Measurements from ENCODE around the gene KCNK5.

Gene KCNK5, protein sequence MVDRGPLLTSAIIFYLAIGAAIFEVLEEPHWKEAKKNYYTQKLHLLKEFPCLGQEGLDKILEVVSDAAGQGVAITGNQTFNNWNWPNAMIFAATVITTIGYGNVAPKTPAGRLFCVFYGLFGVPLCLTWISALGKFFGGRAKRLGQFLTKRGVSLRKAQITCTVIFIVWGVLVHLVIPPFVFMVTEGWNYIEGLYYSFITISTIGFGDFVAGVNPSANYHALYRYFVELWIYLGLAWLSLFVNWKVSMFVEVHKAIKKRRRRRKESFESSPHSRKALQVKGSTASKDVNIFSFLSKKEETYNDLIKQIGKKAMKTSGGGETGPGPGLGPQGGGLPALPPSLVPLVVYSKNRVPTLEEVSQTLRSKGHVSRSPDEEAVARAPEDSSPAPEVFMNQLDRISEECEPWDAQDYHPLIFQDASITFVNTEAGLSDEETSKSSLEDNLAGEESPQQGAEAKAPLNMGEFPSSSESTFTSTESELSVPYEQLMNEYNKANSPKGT

DNA sequence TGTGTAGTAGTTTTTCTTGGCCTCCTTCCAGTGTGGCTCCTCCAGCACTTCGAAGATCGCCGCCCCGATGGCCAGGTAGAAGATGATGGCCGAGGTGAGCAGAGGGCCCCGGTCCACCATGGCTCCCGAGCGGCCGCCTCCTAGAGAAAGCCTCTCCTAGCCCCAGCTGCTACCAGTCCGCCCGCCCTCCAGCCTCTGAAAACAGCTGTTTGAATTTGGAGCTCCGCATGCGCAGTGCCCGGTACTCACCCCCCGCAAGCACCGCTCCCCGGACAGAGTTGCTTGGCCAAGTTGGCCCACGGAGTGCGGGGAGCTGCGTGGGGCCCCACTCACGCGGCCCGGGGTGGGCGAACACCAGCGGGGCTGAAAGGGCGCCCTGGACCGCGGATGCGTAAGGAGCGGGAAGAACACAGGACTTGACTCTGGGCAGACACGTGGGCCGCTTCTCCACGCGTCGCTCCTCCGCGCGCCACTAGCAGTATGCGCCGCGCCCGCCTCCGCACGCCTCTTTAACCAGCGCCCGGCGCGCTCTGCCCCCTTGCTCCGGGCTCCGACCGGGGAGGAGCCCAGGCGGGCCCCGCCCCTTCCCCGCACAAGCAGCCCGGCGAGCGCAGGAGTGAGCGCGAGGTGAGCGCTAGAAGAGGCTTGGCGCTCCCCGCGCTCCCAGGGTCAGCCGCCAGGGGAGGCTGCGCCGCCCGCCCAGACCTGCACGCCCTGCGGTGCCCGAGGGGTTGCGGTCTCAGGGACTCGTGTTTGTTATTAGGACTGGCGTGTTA, at the start of gene KCNK5:
KCNK5 (minus strand) TSS at position 484 of the 776 bp plus-strand sequence; CDS start at position 120, 364 bp downstream.
- peak within 1 kb of the TSS; percentile 46 for H3K4me3 ChIP-seq (ENCODE audit: low read depth, low read length)
- DNase-seq (ENCODE audit: low read depth), result peak; percentile 1

DNA sequence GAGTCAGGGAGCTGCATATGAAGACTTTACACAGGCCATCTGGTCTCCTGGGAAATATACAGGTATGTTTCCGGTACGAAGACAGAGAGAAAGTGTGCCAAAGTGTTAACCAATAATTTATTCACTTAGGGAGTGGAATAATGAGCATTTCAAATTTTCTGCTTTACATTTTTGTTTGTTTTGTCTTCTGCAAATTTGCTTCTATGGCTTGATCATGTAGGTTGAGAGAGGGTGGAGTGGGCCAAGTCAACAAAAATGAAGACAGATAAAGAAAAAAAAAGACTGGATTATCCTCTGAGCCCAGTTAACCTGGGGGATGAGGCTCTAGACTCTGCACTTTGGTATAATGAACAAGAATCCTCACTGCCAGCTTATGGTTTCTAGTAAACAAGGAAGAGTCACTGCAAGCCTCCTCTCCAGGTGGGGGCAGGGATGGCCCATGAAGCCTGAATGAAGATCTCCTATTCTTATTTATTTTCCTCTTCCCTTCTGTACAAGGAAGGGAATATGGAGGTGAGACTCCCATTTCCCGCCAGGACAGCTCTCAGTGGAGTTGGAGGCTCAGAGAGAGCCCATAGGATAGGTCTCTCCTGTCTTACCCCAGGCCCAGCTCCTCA, 47.2 kb upstream of the KCNK5 start:
- H3K4me3 ChIP-seq (ENCODE audit: low read depth, low read length), result no peak overlapping the region
- no peak for DNase-seq (ENCODE audit: low read depth)

DNA sequence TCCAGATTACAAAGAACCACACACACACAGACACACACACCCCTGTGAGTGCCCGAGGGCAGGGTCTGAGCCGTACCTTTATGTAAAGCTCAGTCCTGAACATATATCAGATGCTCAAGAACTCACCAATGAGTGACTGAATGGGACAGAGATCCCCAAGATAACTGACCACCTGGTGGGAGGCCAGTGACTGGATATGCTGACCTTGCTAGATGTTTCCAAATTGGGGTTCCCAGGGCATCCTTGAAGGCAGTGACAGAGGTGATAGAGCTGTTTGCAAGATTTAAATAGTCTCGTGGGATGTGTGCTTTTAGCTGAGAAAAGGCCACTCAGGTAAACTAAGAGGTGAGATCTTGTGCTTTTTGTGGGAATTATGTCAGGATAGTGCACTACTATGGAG, 45.6 kb upstream of the KCNK5 start:
- no peak overlapping the region for H3K4me3 ChIP-seq (ENCODE audit: low read depth, low read length)
- DNase-seq (ENCODE audit: low read depth), result no peak

DNA sequence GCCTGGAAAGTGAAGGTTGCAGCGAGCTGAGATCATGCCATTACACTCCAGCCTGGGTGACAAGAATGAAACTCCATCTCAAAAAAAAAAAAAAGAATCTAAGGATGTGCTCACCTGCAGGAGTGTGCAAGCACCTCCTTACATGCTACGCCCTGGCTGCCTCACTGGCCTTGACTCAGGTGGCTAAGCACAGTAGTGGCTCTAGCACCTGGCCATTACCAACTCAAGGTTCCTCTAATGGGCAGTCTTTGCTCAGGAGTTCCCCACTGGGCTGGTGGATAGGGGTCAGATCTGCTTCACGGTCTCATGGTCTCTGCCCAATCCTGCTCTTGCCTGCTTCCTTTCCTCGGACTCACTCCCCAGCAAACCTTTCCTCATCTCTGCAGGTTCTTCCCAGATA, 45.2 kb upstream of the KCNK5 start:
- DNase-seq (ENCODE audit: low read depth), result no peak
- H3K4me3 ChIP-seq (ENCODE audit: low read depth, low read length), result no peak overlapping the region

DNA sequence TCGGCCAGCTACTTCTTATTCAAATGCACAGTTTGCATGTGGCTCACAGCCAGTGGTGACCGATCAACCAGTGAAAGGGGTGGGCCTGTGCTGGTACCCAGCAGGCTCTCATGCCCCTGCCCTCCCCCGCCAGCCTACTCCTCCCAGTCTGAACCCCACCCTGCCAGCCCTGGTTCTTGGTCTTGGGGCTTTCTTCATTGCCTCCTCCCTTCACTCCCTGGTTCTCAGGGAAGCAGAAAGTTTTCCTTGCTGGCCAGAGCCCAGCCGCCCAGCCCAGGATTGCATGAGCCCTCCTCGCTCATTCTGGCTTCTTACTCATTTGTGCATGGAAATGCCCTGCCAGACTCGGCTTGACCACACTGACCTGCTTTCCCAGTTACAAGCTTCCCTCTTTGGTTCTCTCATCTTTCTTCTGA, 44.1 kb upstream of the KCNK5 start:
- H3K4me3 ChIP-seq (ENCODE audit: low read depth, low read length), result no peak overlapping the region
- DNase-seq (ENCODE audit: low read depth), result no peak

DNA sequence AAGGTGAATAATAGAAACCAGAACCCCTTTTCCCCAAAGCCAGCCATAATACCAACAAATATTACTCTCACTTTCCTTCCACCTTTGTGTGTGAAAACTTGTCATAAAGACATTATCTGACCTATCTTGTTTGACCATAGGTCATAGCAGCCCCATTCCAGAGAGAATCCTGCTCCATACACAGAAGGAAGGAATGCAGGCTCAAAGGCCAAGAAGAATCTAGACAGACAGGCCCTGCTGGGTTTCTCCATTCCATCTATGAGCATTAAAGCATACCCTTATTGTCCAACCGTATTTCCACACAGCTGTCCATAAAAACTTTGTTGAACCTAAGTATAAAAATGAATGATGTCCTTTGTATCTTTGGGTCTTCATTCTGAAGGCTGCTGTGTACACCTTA, 40.7 kb upstream of the KCNK5 start:
- DNase-seq (ENCODE audit: low read depth), result no peak
- H3K4me3 ChIP-seq (ENCODE audit: low read depth, low read length), result no peak overlapping the region

DNA sequence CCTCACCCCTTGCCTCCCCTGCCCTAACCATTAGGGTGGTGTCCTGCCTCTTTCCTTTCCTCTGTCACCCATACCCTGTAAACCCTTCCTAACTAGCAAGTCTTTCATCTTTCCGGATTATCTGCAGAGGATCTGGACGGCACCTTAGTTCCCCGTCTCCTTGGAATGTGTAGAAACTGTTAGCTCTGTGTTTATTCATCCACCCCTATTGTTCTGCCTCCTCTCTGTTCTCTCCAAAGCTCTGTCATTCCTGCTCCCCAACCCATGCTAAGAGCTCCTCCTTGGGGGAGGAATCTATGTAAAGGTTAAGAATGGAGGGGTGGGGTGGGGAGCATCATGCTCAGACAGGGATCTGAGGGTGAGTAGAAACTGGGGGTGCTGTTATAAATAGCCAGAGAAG, 39.4 kb upstream of the KCNK5 start:
- H3K4me3 ChIP-seq (ENCODE audit: low read depth, low read length), result no peak overlapping the region
- no peak for DNase-seq (ENCODE audit: low read depth)

DNA sequence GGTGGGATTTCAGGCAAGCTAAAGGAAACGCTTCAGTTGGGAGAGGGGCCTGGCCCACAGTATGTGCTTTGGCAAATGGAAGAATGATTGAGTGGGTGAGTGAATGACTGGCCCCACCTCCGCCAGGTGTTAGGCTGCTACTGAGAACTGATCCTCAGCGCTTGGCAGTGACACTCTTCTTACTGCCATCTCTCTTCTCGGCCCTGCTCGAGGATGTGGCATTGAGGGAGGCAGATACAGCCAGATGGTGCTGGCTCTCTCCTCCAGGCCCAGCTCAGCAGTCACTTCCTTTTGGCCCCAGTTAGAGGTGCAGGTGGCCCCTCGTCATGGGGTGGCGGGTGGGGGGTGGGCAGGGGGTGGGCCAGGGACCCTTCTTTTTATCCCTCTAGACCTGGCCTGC, 38.9 kb upstream of the KCNK5 start:
- DNase-seq (ENCODE audit: low read depth), result no peak
- H3K4me3 ChIP-seq (ENCODE audit: low read depth, low read length), result no peak overlapping the region

DNA sequence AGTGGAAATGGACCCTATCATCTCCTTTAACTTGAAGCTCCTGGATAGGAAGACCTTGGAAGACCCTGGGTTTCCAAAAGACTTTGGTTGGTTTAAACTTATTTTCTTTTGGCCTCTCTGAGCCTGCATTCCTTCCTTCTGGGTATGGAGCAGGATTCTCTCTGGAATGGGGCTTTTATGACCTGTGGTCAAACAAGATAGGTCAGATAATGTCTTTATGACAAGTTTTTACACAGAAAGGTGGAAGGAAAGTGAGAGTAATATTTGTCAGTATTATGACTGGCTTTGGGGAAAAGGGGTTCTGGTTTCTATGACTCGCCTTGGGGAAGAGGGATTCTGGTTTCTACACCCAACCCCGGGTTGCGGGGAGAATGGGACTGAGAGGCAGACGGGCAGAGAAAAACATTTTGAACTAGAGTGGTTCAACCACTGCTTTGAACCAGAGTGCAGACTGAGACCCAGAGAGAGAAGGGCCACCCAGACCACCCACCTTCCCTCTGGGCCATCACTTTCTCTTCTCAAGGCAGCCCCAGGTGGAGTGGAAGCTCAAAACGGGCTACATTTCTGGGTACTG, 37.6 kb upstream of the KCNK5 start:
- DNase-seq (ENCODE audit: low read depth), result no peak

DNA sequence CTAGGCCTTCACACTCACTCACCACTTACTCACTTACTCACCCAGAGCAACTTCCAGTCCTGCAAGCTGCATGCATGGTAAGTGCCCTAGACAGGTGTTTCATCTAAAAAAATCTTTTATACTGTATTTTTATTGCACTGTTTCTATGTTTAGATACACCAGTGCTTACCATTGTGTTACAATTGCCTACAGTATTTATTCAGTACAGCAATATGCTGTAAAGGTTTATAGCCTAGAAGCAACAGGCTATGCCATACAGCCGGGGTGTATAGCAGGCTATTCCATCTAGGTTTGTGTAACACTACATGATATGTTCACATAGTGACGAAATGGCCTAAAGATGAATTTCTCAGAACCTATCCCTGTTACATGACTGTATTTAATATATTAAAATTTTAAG, 37.1 kb upstream of the KCNK5 start:
- no peak overlapping the region for H3K4me3 ChIP-seq (ENCODE audit: low read depth, low read length)

More for the DNA sequence above, 37.6 kb upstream of the KCNK5 start:
- H3K4me3 ChIP-seq (ENCODE audit: low read depth, low read length), result no peak overlapping the region

DNA sequence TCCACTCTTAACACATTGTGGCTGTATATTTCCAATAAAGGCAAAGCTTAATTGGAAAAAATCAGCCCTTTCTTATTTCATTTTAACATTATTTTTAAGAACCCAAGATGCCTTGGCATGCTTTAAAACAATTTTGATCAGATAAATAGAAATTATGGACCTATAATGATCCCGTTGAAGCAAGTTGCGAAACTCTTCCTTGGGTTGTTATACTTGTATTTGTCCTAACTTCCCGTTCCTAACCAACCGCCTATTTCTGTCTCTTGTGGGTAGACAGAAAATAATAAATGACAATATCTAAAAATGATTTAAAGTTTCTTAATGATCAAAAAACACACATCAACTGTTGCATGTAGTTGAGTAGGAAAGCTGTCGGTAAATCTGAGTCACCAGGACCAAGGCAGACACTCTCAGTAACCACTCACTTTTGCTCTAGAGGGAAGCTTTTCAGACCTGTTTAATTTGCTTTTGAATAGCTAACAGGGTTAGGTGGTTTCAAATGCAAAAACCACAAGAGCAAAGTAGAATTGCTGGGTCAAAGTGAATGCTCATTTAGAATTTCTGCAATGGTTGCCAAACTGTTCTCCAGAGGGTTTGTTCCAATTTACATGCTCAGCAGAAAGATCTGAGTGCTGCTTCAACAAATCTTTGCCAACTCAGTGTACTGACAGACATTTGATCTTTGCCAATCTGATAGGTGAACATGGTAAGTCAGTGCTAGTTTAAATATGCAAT, 34.2 kb upstream of the KCNK5 start:
- no peak for DNase-seq (ENCODE audit: low read depth)
- no peak overlapping the region for H3K4me3 ChIP-seq (ENCODE audit: low read depth, low read length)

More for the DNA sequence above, 37.1 kb upstream of the KCNK5 start:
- no peak for DNase-seq (ENCODE audit: low read depth)

DNA sequence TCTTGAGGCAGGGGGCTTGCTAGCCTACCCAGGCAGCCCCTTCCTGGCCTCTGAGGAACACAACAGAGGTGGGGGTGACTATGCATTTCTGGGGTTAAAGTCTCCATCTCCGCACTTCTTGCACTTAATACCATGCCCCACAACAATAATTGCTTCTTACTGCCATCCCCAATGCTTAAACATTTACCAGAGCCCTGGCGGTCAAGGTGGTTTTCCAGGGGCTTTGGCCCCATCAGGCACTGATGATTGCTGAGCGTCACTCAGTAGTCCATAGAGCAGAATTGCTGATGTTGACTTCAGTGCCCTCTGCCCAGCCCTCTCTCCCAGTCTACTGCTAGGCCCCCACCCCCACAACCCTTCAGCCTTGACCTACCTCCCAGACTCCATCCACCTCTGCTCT, 32.5 kb upstream of the KCNK5 start:
- DNase-seq (ENCODE audit: low read depth), result no peak
- H3K4me3 ChIP-seq (ENCODE audit: low read depth, low read length), result no peak overlapping the region

DNA sequence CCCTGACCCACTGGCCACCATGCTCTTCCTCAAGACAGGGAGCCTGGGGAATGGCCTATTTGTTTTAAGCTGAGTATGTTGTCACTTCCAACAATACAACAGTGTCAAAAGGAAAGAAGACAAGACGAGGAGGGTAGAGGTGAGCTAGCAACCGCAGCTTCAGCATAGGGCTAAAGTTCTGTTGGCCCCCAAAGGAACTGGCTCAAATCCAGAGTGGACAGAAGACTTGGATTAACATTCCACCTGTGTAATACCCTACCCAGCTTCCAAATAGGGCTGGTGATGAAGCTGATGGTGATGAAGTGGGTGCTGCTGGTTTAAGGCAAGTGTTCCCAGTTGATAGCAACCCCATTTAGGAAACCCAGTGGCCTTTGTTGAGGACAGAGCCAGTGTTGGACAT, 31.7 kb upstream of the KCNK5 start:
- no peak for DNase-seq (ENCODE audit: low read depth)
- H3K4me3 ChIP-seq (ENCODE audit: low read depth, low read length), result no peak overlapping the region

DNA sequence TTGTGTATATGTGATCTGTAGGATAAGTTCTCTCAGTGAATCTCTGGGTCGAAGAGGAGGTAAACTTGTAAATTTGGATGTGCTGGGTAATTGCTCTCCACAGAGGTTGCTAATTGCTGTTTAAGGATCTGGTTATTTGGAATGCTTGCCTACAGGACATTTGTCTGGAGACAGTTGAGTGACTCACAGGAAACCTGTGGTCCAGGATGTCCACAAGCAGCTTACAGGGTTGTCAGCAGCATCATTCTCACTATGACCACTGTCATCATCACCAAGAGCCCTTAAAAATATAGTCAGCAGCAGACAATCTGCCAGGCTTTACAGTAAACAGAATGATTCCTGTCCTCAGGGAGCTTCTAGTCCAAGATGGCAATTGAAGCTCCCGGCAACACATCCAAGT, 31.2 kb upstream of the KCNK5 start:
- H3K4me3 ChIP-seq (ENCODE audit: low read depth, low read length), result no peak overlapping the region
- DNase-seq (ENCODE audit: low read depth), result no peak

DNA sequence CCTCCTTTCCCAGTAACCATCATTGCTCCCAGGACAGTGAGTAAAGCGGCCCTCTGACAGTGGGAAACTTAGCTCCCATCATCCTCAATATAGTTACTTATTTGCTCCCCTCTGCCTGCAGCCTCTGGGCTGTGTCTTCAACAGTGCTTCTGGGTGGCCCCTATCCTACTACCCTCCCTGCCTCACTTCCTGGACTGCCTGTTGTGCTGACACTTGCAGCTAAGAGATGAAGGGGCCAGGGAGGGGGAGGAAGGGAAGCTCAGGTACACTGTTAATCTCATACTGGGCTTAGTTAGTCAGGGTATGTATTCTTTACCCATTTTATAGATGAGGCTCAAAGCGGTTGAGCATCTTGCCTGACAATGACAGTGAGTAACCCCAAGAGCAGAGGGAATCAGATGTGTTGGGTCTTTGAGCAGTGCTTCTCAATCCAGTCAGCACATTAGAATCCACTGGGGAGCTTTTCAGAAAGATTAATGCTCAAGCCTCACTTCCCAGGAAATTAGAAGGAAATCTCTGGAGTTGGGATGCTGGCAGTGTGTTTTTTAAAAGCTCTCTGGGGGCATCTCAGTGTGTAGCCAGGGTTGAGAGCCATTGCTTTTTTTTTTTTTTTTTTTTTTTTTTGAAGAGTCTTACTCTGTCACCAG, 27.1 kb upstream of the KCNK5 start:
- DNase-seq (ENCODE audit: low read depth), result no peak
- H3K4me3 ChIP-seq (ENCODE audit: low read depth, low read length), result no peak overlapping the region

DNA sequence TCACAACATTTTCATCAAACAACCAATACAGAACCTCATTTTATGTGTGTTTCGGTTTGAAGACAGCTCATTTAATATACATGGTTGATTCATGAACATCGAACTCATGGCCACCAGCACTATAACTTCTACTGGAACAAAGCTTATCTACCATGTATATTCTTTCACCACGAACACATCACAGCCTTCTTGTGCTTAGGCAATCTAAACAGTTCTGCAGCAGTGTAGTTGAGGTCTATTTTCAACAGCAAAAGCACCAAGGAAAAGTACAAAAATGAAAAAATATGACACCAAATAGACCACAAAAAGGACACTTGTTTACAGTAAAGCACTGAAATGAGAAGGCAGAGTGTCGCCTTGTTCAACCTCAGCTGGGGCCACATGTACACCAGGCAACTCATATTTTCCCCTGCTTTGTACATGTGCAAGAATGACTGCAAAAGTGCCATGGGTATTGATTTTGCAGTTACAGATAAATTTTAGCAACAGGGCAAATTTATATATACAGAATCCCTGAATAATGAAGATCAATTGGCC, 25.8 kb upstream of the KCNK5 start:
- DNase-seq (ENCODE audit: low read depth), result no peak
- H3K4me3 ChIP-seq (ENCODE audit: low read depth, low read length), result no peak overlapping the region

DNA sequence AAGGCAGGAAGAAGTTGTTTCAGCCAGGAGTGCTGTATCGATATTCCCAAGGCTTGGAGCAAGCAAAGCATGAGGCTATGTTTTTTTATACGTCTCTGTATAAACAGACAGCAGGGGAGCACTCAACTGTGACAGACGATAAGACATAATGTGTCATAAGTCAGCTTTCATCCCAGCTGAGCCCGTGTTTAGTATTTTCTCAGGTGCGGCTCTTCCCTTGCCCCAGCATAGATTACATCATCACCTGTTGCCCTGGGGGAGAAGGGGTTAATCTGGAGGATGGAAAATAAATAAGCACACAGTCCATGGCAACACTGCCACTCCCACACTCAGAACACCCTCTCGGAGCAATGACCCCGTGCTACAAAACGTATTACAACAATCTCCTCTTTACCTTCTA, 22.1 kb upstream of the KCNK5 start:
- H3K4me3 ChIP-seq (ENCODE audit: low read depth, low read length), result no peak overlapping the region
- no peak for DNase-seq (ENCODE audit: low read depth)

DNA sequence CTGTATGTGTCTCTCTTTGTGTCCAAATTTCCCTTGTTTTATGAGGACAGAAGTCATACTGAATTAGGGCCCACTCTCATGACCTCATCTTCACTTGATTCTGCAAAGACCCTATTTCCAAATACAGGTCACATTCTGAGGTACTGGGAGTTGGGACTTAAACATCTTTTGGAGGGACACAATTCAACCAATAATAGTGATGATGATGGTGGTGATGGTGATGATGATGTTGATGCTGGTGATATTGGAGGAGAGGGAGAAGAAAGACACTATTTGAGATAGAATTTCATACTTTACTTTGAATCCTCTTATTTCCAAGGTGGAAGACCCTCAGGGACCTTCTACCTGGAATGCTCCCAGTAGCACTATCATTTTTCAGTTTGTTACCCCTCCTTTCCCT, 21.2 kb upstream of the KCNK5 start:
- no peak for DNase-seq (ENCODE audit: low read depth)
- no peak overlapping the region for H3K4me3 ChIP-seq (ENCODE audit: low read depth, low read length)

DNA sequence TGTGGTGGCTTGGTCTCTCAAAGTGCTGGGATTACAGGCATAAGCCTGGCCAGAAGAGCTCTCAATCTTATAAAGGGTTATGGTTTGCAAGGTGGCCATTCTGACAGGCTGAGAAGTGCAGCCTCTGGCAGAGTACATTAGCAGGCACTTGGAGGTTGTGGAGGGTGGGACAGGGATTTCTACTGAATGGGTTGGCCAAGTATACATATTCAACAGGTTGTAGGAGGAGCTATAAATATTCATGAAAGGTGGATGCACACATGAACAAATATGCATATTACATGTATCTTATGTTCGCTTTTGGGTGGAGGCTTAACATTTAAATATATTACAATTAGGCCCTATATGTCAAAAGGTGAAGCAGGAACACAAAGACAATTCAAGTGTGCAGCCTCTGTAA, 20.0 kb upstream of the KCNK5 start:
- H3K4me3 ChIP-seq (ENCODE audit: low read depth, low read length), result no peak overlapping the region
- no peak for DNase-seq (ENCODE audit: low read depth)
